Parathyroid adenoma (tissue), 2 donors: ENCODE results near the gene PRDM10.

Experiments used
- H2AFZ ChIP-seq: fragments of 300-600 bp; sonication (generic); one replicate; pipeline ENCODE4 v1.7.0; 2017; ENCODE audit warnings: antibody characterized with exemption, mild to moderate bottlenecking
- H3K27ac ChIP-seq: fragments of 300-600 bp; sonication (generic); one replicate; pipeline ENCODE4 v1.7.0; 2017
- H3K27me3 ChIP-seq: fragments of 300-600 bp; sonication (generic); one replicate; pipeline ENCODE4 v1.7.0; 2017; ENCODE audit warnings: low read length; ENCODE audit not compliant: control insufficient read depth, insufficient read depth
- H3K36me3 ChIP-seq: fragments of 300-600 bp; sonication (generic); one replicate; pipeline ENCODE4 v1.7.0; 2017; ENCODE audit warnings: low read length; ENCODE audit not compliant: control insufficient read depth, insufficient read depth
- H3K4me1 ChIP-seq: fragments of 300-600 bp; sonication (generic); one replicate; pipeline ENCODE4 v1.7.0; 2017; ENCODE audit warnings: control low read depth
- H3K4me2 ChIP-seq: fragments of 300-600 bp; sonication (generic); one replicate; pipeline ENCODE4 v1.7.0; 2017; ENCODE audit warnings: low read length
- H3K4me3 ChIP-seq: fragments of 300-600 bp; sonication (generic); one replicate; pipeline ENCODE4 v1.7.0; 2017; ENCODE audit warnings: low read depth, low read length
- H3K79me2 ChIP-seq: fragments of 300-600 bp; sonication (generic); one replicate; pipeline ENCODE4 v1.7.0; 2017; ENCODE audit warnings: control low read depth
- H3K9ac ChIP-seq: fragments of 300-600 bp; sonication (generic); one replicate; pipeline ENCODE4 v1.7.0; 2017; ENCODE audit warnings: mild to moderate bottlenecking
- H3K9me3 ChIP-seq: fragments of 300-600 bp; sonication (generic); one replicate; pipeline ENCODE4 v1.7.0; 2017; ENCODE audit warnings: low read length; ENCODE audit not compliant: control insufficient read depth
- CTCF ChIP-seq: fragments of 300-600 bp; sonication (generic); IDR thresholded peaks from one replicate; pipeline ENCODE4 v1.7.0; 2017; ENCODE audit warnings: antibody characterized with exemption, mild to moderate bottlenecking
- donor health status: primary hyperparathyroidism.

Gene PRDM10

GRCh38 chr11:130043575-130043974 is 40.9 kb upstream of the PRDM10 start:
- Histone ChIP-seq H2AFZ (no peak overlapping the region), H3K4me3 (no peak overlapping the region), H3K79me2 (no peaks in the 10 kb centered on the region), H3K9me3 (no peaks in the 10 kb centered on the region), H3K36me3 (no peaks in the 10 kb centered on the region), H3K4me2 (no peak overlapping the region), H3K4me1 (no peaks in the 10 kb centered on the region), H3K9ac (no peak overlapping the region), H3K27me3 (no peaks in the 10 kb centered on the region), H3K27ac (no peak overlapping the region)
- no peak for TF ChIP-seq CTCF

GRCh38 chr11:130042093-130042591 is 39.5 kb upstream of the PRDM10 start:
- H3K27ac ChIP-seq, result no peak overlapping the region
- H3K9ac ChIP-seq, result no peak overlapping the region
- no peak overlapping the region for H2AFZ ChIP-seq
- no peak for TF ChIP-seq CTCF
- H3K9me3 ChIP-seq, result no peaks in the 10 kb centered on the region
- H3K4me3 ChIP-seq, result no peak overlapping the region
- no peaks in the 10 kb centered on the region for H3K4me1 ChIP-seq
- no peak overlapping the region for H3K4me2 ChIP-seq
- H3K27me3 ChIP-seq, result no peaks in the 10 kb centered on the region
- no peaks in the 10 kb centered on the region for H3K36me3 ChIP-seq
- H3K79me2 ChIP-seq, result no peaks in the 10 kb centered on the region

GRCh38 chr11:130040281-130040940 is 37.8 kb upstream of the PRDM10 start:
- Histone ChIP-seq H3K4me1 (no peaks in the 10 kb centered on the region), H3K4me3 (no peak overlapping the region), H3K27me3 (no peaks in the 10 kb centered on the region), H3K27ac (no peak overlapping the region), H3K9me3 (no peaks in the 10 kb centered on the region), H3K9ac (no peak overlapping the region), H3K36me3 (no peaks in the 10 kb centered on the region), H3K4me2 (no peak overlapping the region), H2AFZ (no peak overlapping the region), H3K79me2 (no peaks in the 10 kb centered on the region)
- no peak for TF ChIP-seq CTCF

- H3K9ac ChIP-seq, result no peak overlapping the region
- H3K27me3 ChIP-seq, result no peaks in the 10 kb centered on the region
- H3K4me3 ChIP-seq, result no peak overlapping the region
- no peaks in the 10 kb centered on the region for H3K4me1 ChIP-seq
- no peaks in the 10 kb centered on the region for H3K79me2 ChIP-seq
- H3K4me2 ChIP-seq, result no peak overlapping the region
- H3K9me3 ChIP-seq, result no peaks in the 10 kb centered on the region
- no peaks in the 10 kb centered on the region for H3K36me3 ChIP-seq
- H2AFZ ChIP-seq, result no peak overlapping the region
- TF ChIP-seq CTCF, result no peak
- no peak overlapping the region for H3K27ac ChIP-seq
Observed at GRCh38 chr11:130037881-130038585, 35.4 kb upstream of the PRDM10 start.
